Thyroid gland (tissue), 4 donors: ENCODE measurements around the gene ATP8B1.

Experiments
- CTCF ChIP-seq, 6 experiments: fragments of 200-600 bp in 3 of 6; fragments of 450-650 bp in 3 of 6; sonication (generic) in 3 of 6; IDR thresholded peaks; one replicate each; pipeline ENCODE4 v1.5.1; 2016 to 2019; ENCODE audit warnings: antibody characterized with exemption in 6 of 6, mild to moderate bottlenecking in 2 of 6, inconsistent platforms in 1 of 6, moderate library complexity in 1 of 6
- POLR2A ChIP-seq, 2 donors: fragments of 450-650 bp; IDR thresholded peaks; one replicate each; pipeline ENCODE4 v1.6.1; 2017; ENCODE audit warnings: antibody characterized with exemption in 2 of 2, mild to moderate bottlenecking in 2 of 2, moderate library complexity in 1 of 2

GRCh38 chr18:57850063-57850462, 46.9 kb upstream of the ATP8B1 start:
- no peak for TF ChIP-seq CTCF (IDR thresholded peaks at IDR 0.05)
- TF ChIP-seq POLR2A (IDR thresholded peaks at IDR 0.05), result no peak
